Fibroblast of skin of left biceps (primary cell): ENCODE results near the gene YLPM1.

ENCODE experiments used
- DNase-seq, 2 experiments: peaks; one replicate each; pipeline ENCODE4 v3.0.0-alpha.2; 2013; ENCODE audit warnings: low read depth in 2 of 2

YLPM1 gene

GRCh38 chr14:74840603-74841030, 77.5 kb downstream of the YLPM1 start:
- DNase-seq = no peak

GRCh38 chr14:74841230-74842207, 78.4 kb downstream of the YLPM1 start:
- DNase-seq = no peak

- peak; percentile 76 to 79 for DNase-seq
Measured at GRCh38 chr14:74843653-74844052, 80.5 kb downstream of the YLPM1 start.

- peak; percentile 71 to 76 for DNase-seq
Measured at GRCh38 chr14:74846168-74846567, 83.1 kb downstream of the YLPM1 start.

GRCh38 chr14:74846968-74847665, 84.0 kb downstream of the YLPM1 start:
- no peak for DNase-seq

GRCh38 chr14:74848768-74849167, 85.7 kb downstream of the YLPM1 start:
- no peak for DNase-seq

- peak; percentile 79 to 83 for DNase-seq
Measured at GRCh38 chr14:74852922-74853530, 89.9 kb downstream of the YLPM1 start.

GRCh38 chr14:74853581-74853980, 90.5 kb downstream of the YLPM1 start:
- no peak for DNase-seq

- DNase-seq = no peak
Measured at GRCh38 chr14:74855021-74855420, 91.9 kb downstream of the YLPM1 start.

GRCh38 chr14:74855945-74856344, 92.8 kb downstream of the YLPM1 start:
- no peak for DNase-seq

GRCh38 chr14:74856366-74856765, 93.2 kb downstream of the YLPM1 start:
- no peak for DNase-seq

GRCh38 chr14:74858022-74858421, 94.9 kb downstream of the YLPM1 start:
- no peak for DNase-seq

GRCh38 chr14:74859757-74860552, 96.8 kb downstream of the YLPM1 start:
- DNase-seq = no peak

- peak; percentile 64 to 68 for DNase-seq
Measured at GRCh38 chr14:74860899-74861733, 98.0 kb downstream of the YLPM1 start.

GRCh38 chr14:74861734-74862090, 98.6 kb downstream of the YLPM1 start:
- DNase-seq = no peak

GRCh38 chr14:74863274-74863673, 100.2 kb downstream of the YLPM1 start:
- DNase-seq = no peak

- no peak for DNase-seq
Measured at GRCh38 chr14:74864198-74864597, 101.1 kb downstream of the YLPM1 start.

GRCh38 chr14:74865156-74865555, 102.0 kb downstream of the YLPM1 start:
- no peak for DNase-seq

GRCh38 chr14:74866708-74867389, 103.7 kb downstream of the YLPM1 start:
- DNase-seq = no peak

- DNase-seq = no peak
Measured at GRCh38 chr14:74867673-74868072, 104.6 kb downstream of the YLPM1 start.
